GM21619 (cell line): ENCODE results near the gene KIAA0753.

Source experiments
- ATAC-seq: cut with Tn5 transposase; IDR thresholded peaks from one replicate; pipeline ENCODE4 v1.9.1; 2021; ENCODE audit not compliant: unreplicated experiment

KIAA0753 gene

GRCh38 chr17:6640536-6641246 is at the start of gene KIAA0753, which contains the start of gene TXNDC17:
Gene KIAA0753 (minus strand): TSS chr17:6640711. CDS start chr17:6635103, 5,608 bp downstream.
Gene TXNDC17 (plus strand): TSS chr17:6641060. CDS start chr17:6641083, 23 bp downstream.
- ATAC-seq: peak; percentile 77

GRCh38 chr17:6688944-6689343 is 48.4 kb upstream of the KIAA0753 start:
- ATAC-seq: no peak

DNA sequence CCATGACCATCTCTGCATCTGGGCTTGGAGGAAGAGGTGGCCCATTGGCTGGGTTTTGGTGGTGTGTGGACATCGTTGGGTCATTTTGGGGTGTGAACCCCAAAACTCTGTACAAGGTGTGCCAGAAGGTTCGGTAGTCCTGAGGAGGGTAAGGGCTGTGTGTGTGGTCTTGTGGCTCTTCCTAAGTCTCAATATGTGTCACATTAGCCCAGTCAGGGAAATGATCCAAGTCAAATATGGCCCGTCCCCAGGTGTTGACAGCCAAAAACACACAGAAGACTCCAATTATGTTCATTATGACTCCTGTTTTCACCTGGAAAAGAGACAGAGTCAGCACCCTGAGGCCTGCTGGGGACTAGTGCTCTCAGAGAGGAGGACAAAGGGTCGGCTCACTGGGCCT is 45.5 kb upstream of the KIAA0753 start:
- ATAC-seq: no peak

DNA sequence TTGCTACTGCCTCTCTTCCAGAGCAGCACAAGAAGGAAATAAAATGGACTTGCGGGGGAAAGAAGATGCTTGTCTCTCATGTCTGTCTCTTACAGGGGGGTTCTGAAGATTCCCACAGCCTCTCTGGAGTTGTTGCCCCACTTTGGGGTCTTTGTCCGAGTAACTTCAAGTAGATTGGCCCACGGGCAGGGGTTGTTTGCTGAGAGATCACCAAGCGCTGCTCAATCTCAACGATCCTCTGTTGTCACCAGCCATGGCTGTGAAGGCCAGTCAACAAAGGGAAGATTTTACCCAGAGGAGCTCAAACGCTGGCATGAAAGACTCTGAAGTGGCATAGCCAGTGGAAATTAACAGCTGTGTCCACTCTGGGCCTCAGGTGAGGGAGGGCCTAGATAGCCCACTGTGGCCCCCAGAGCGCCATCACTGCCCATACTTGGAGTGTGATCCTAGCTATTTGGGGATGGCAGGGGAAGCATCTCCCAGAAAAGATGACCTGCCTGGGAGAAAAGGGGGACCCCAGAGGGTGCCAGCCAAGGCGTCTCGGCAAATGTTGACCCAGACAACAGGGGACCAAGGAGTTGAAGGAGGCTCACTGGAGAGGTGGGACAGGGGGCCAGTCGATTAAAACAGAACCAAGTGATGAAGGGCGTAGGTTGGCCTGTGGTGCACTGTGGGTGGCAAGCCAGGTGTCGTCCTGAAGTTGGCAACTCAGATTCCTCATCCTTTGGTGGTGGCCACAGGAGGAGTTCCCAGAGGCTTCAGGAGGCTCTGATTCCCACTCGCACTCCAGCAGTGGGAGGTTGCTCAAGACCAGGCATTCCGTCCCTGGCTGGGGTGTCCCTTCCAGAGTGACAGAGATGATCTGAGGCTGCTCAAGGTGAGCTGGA is 44.6 kb upstream of the KIAA0753 start:
- ATAC-seq: no peak

DNA sequence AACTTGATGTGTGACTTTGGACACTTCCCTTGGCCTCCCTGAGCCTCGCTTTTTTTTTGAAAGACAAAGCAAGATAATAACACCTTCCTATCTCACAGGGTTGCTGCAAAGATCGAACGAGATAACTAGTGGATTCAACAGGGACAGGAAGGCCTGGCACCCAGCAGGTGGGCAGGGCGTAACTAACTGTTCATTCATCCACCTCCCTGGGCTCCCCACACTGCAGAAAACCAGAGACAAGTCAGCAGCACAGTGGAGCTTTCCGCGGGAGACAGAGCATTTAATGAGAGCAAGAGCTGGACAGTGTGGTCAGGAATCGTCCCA is 43.9 kb upstream of the KIAA0753 start:
- ATAC-seq: no peak

- no peak for ATAC-seq
Measured at GRCh38 chr17:6683730-6684459, 43.4 kb upstream of the KIAA0753 start.

DNA sequence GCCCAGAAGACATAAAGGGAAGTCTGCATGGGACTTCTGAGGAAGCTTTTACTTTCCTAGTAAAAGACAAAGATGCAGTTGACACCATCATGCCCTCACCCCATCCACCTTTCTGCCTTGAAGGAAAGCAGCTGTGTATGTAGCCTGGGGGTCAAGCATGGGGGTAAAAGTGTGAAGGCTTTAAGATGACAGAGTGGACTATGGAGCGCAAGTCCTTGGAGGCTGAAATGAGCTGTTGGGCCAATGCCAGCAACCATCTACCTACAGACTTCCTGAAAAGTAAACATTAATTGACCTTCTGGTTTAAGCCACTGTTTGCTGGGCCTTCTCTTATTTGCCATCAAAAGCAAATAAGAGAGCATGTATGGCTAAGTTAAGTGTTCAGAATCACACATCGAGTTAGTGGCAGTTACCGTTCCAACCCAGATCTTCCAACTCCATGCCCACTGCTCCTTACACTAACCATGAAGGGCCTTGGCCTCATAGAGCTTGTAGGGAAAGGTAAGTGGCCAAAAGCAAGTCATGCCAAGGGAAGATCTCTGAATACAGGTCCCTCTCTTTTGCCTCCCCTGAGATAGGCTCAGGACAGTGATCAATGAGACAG is 42.7 kb upstream of the KIAA0753 start:
- ATAC-seq: no peak

DNA sequence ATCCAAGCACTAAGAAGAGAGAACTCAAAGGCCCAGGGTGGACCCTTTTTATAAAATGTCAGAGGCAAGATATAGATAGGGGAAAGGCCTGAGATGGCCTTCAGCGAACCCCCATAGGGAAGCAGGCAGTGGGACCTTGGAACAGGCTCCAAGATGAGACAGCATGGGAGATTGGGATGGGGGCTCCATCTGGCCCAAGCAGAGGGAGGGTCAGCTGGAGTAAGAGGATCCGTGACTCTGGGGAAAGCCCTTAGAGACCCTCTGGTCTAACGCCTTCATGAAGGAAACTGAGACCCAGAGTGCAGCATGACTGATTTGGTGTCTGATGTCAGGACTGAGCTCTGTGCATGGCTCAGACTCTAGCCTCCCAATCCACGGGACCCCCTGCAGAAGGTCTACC is 41.8 kb upstream of the KIAA0753 start:
- ATAC-seq: no peak

GRCh38 chr17:6681671-6682070 is 41.2 kb upstream of the KIAA0753 start:
- no peak for ATAC-seq

DNA sequence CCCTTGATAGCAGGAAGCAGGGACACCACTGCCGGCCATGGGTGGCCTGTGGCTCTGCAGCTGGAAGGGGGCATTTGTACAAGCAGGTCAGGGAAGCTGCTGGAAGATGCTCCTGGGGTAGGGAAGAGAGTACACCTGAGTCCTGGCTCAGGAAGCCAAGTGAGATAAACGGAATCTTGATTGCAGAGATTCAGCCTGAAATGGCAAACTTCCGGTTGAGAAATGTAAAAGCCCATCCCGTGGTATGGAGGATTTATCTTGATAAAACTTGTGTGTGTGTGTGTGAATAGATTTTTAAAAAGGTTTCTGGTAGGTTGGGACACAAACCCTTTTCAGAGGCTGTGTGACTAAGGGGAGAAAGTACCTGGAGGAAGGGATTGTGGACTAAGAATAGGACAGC is 40.7 kb upstream of the KIAA0753 start:
- ATAC-seq: no peak

DNA sequence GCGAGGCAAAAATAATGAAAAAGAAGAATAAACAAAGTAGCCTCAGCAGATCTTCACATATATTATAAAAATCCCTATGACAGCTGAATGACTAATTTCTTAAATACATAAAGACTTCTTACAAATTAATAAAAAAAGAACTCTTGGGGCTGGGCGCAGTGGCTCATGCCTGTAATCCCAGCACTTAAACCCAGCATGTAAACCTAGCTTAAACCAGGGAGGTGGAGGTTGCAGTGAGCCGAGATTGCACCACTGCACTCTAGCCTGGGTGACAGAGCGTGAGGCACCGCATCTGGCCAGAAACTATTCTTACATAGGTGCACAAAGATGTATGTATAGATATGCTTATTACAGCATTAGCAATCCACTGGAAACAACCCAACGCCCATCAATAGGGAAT is 38.7 kb upstream of the KIAA0753 start:
- no peak for ATAC-seq

DNA sequence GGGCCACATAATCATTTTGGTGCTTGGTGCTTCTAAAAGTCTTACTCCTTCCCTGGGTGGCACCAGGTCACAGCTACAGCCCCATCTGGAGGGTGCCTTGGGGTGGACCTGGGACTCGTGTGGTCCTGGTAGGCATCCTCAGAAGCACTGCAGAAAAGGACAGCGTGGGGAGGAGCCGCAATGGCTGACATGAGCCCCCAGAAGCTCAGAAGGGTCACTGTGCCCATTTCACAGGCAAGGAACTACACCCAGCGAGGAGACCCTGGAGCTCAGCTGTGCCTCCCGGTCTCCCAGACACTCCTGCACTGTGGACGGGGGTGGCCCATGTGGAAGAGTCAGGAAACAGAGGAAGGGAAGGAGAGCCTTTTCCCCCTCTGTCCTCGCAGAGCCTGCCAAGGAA is 37.4 kb upstream of the KIAA0753 start:
- ATAC-seq: no peak

GRCh38 chr17:6677158-6677831 is 36.8 kb upstream of the KIAA0753 start:
- ATAC-seq: no peak

- no peak for ATAC-seq
Measured at GRCh38 chr17:6676802-6677157, 36.3 kb upstream of the KIAA0753 start.

DNA sequence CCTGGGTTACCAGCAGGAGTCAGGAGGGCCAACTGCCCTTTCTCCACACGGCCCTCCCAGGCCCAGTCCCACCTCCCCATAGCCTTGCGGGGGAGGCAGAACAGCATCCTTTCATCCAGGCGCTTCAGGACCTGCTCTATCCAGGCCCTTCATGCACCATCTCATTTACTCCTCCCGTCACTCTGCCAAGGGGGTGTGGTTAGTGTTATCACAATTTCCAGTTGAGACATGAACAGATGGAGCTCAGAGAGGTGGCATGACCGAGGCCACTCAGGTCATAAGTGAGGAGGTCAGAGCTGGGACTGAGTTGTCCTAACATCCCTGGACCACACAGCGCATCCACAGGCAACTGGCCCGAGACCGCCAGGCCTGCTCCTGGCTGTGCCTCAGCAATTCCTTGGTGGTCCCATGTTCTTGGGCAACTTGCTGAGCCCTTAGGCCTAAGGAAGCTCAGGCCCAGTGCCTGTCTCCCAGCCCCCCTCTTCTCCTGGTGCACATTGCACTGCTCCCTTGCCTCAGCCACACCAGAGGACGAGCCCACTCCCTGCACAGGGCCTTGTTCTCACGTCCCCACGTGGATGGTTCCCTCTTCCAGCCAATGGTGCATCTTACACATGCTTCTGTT is 34.8 kb upstream of the KIAA0753 start:
- no peak for ATAC-seq

- no peak for ATAC-seq
Measured at GRCh38 chr17:6674586-6674985, 34.1 kb upstream of the KIAA0753 start.

DNA sequence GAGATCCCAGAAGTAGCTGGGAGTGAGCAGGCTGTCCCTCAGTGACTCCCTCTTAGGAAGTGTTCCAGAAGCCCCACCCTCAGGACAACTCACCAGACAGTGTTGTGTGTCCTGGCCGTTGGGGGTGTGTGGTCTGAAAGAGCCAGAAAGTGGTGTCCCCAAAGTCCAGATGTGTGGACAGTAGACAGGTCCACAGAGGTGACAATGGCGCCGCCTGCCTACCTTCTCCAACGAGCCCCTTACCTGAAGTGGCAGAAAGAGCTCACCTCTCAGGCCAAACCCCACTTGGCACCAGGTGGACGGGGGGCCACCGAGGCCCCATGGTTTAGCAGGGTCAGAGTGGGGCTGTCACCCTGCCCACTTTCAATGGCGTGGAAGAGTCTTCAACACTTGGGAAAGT is 30.9 kb upstream of the KIAA0753 start:
- no peak for ATAC-seq

DNA sequence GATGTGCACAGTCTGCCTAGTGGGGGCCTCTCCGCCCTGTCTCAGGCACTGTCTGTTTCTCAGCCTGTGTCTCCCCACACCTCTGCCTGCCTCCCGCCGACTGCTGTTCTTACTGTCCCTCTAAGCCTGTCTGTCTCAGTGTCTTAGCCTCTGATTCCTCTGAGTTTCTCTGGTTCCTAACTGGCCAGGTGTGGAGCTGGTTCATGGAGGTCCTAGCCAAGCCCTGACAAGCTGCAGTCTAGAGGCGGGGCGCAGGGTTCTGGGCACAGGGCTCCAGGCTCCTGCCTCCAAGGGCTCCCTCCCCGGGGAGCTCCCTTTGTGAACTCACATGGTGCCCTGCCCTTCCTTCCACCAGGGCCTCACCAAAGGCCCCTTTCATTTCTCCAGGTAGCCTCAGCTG is 30.5 kb upstream of the KIAA0753 start:
- no peak for ATAC-seq

DNA sequence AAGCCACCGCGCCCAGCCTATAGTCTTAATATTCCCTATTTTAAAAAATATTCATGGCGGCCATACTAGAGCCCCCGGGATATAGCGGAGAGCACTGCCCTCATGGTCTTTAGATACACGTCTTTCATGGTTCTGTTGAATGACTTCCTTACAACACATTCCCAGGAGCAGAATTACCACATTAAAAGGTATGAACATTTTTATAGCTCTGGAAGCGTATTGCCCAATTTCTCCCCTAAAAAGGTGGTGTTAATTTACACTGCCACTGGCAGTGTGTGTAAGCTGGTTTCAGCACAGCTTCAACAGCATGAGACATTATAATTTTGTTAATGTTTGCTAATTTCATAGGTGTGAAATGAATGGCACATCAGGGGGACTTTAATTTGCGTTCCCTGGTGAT is 30.1 kb upstream of the KIAA0753 start:
- ATAC-seq: no peak

DNA sequence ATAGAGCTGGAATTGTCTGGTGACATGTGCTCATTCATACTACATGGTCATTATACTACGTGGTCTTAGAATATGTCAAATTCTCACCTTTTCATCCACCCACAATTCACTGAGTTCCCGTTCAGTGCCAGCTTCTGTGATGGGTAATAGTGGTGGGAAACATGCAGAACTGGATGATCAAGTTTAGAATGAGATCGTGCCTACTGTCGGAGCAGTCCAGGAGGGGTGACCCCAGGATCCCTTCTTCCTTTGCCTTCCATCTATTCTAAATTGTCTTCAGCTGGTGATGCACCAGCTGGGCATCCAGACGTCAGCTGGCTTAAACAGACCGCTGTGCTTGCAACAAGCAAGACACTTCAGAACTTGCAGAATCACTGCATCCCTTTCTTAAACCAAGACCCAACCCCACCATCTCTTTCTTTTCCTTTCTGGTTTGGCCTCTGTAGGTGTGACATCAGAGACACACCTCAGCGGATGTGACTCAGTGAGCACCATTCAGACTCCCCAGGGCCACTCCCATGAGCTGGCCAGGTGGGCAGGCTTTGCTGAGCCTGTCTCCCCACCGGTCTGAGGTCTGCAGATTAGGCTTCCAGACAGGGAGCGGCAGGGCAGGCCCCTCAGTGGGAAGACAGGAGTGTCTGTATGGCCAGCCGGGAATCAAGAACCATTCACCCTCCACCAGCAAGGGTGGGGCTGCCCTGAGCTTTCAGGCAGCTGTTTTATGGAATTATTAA is 29.1 kb upstream of the KIAA0753 start:
- no peak for ATAC-seq
